ENCODE data around the gene MZF1. TPM values are rescaled to one million over a fixed set of nuclear protein-coding genes. Genes with fewer than 3 reads are reported as not detected.

The MZF1 gene
- total and polyA plus RNA-seq, 2 donors (not counting 3 experiments of a cell fraction or from before 2014, with no cell fraction given) = 26.4 to 30.8 TPM

- H3K36me3 ChIP-seq (ENCODE audit: control insufficient read depth in 2 of 2, extremely low read depth in 1 of 2, insufficient read depth in 2 of 2, low read length in 2 of 2) = peaks cover 0 to 11% of the 10 kb centered on the region in 2 experiments
- CTCF ChIA-PET = interaction anchor here (0.6 to 4.6 kb wide), 31 partner anchors 9 to 301 kb away, joined by 3 to 111 read pairs (median 6); partner anchors contain the start of genes CHMP2A, MZF1, SLC27A5 and TRIM28
- no TSS peak for BruUV-seq (replicated peaks)
Observed at GRCh38 chr19:58519355-58520256, 53.5 kb downstream of the MZF1 start, which contains the start of gene ZBTB45. ZBTB45 (minus strand) TSS chr19:58519810; CDS start chr19:58517673, 2,137 bp downstream.

More at GRCh38 chr19:58519355-58520256, 53.5 kb downstream of the MZF1 start, which contains the start of gene ZBTB45:
- Histone ChIP-seq H3K4me1 (ENCODE audit: control insufficient read depth, extremely low read depth, insufficient read depth, low read length) (peaks cover 19% of the 10 kb centered on the region), H3K4me3 (replicated peaks in 1 of 3; ENCODE audit: insufficient read depth in 1 of 3, low read depth in 1 of 3, low read length in 3 of 3) (peak within 1 kb of the TSS; percentile 67 to 83 (median 73)), H3K79me2 (ENCODE audit: control insufficient read depth, insufficient read depth, low read length) (peaks cover 33% of the 10 kb centered on the region), H4K20me1 (replicated peaks; ENCODE audit: control insufficient read depth, extremely low read depth, insufficient read depth, low read length) (no peaks in the 10 kb centered on the region), H3K27me3 (ENCODE audit: control insufficient read depth in 2 of 2, insufficient read depth in 2 of 2, low read length in 2 of 2) (no peaks in the 10 kb centered on the region), H3K4me2 (ENCODE audit: insufficient read depth, low read length) (peak within 1 kb of the TSS; percentile 84), H3K9me3 (replicated peaks; ENCODE audit: control insufficient read depth, insufficient read depth, low read length) (no peaks in the 10 kb centered on the region), H3K9ac (replicated peaks; ENCODE audit: extremely low read depth, insufficient read depth, low read length) (peak within 1 kb of the TSS; percentile 91), H2AFZ (ENCODE audit: low read depth, low read length) (peak within 1 kb of the TSS; percentile 81), H3K27ac (ENCODE audit: insufficient read depth, low read depth, low read length) (peak within 1 kb of the TSS; percentile 69), H3K9me1 (replicated peaks; ENCODE audit: control insufficient read depth, extremely low read depth, insufficient read depth, low read length) (no peaks in the 10 kb centered on the region)
- DNase-seq (ENCODE audit: low read depth, low spot score) = peak; percentile 94
- POLR2A ChIA-PET = interaction anchor here (1.1 to 3.4 kb wide), 3 partner anchors 24 to 56 kb away, joined by 6 to 20 read pairs (median 17); partner anchors contain the start of gene TRIM28
- no peak for TF ChIP-seq FOS (IDR thresholded peaks at IDR 0.05; ENCODE audit: borderline replicate concordance, insufficient read depth, low read length)
- no peak for TF ChIP-seq GATA2 (IDR thresholded peaks at IDR 0.05; ENCODE audit: insufficient read depth, insufficient read length, low read depth, low read length)
- no peak for TF ChIP-seq EZH2 (IDR thresholded peaks at IDR 0.05; ENCODE audit: borderline replicate concordance, low read depth, low read length, severe bottlenecking)
- TF ChIP-seq CTCF (IDR thresholded peaks at IDR 0.05; ENCODE audit: extremely low read depth in 1 of 2, insufficient read depth in 1 of 2, low read depth in 1 of 2, low read length in 2 of 2) = peak; percentile 69 to 90
- no peak for TF ChIP-seq POLR2AphosphoS5 (IDR thresholded peaks at IDR 0.05; ENCODE audit: insufficient read depth, low read depth, low read length)
- TF ChIP-seq MAX (IDR thresholded peaks at IDR 0.05; ENCODE audit: insufficient read depth, insufficient read length) = peak; percentile 30
- TF ChIP-seq POLR2A (IDR thresholded peaks at IDR 0.05; ENCODE audit: low read depth, low read length) = peak; percentile 64
- peak; percentile 46 for TF ChIP-seq MYC (IDR thresholded peaks at IDR 0.05; ENCODE audit: low read depth, low read length)
- TF ChIP-seq JUN (IDR thresholded peaks at IDR 0.05; ENCODE audit: borderline replicate concordance, insufficient read depth, insufficient read length, low read depth) = no peak
- dilution Hi-C loops (cut with MboI; ENCODE audit: extremely low pct_ligation_motif_present, low sequenced_read_pairs) = no loop called here
- peak; percentile 93 for FAIRE-seq
- intact Hi-C loops (cut with micrococcal nuclease) = loop anchor here (1.0 to 2.0 kb wide), 9 partner anchors 20 to 300 kb away; partner anchors contain the start of genes CHMP2A, TRIM28 and ZNF544
